Anterior cingulate cortex (tissue), 58 donors: ENCODE measurements around the gene NCKAP5.
"Not testable (repeated sequence)": the region's sequence is repeated elsewhere in the genome, so short reads cannot be mapped to it uniquely, and the experiment has no call there.

ENCODE experiments used
- DNase-seq, 58 donors: peaks; one replicate each; lab custom pipeline; 2025; lab: John Stamatoyannopoulos, UW

NCKAP5 gene

DNA sequence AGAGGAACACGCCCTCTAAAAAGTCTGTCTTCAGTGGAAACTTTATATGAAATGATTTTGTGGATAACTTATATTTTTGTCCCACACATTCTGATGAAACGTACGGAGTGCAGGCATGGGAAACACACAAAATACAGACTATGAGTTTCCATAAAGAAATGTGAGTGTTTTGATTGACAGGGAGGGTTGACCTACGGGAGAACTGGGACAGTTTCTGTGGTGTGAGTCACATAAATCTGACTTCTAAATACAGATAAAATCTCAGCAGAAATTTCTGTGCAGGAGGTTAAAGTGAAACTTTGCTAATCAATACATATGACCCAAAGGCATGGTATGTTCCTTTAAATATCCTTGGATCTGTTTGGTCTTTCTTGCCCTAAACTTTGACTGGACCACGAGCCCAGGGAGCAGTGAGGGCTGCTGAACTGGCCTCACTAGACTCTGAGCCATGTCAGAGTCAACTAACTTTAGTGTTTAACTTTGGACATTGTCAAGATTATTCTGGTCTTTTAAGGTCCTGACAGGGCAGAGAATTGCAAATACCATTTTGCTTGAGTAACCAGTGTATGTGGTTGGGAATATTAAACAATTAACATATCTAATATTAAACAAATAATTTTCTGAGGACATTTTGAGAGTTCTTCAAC lies 691.4 kb downstream of the NCKAP5 start:
- no peak for DNase-seq

DNA sequence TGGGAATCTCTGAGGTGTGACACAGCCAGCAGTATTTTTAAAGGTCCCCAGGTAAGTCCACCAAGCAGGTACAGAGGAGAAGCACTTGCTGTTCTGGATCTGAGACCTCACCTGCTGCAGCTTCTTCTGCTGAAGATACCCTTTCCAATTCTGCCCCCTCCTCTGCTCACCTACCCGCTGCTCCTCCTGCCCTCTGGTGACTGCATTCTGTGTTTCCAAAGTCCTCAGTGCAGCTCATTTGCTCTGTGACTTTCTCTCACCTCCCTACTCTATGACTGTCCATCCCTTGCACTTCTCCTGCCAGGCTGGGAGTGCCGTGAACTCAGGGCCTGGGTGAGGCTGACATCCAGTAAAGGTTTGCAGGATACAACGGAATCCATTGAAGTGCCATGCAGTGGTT lies 693.1 kb downstream of the NCKAP5 start:
- no peak for DNase-seq

DNA sequence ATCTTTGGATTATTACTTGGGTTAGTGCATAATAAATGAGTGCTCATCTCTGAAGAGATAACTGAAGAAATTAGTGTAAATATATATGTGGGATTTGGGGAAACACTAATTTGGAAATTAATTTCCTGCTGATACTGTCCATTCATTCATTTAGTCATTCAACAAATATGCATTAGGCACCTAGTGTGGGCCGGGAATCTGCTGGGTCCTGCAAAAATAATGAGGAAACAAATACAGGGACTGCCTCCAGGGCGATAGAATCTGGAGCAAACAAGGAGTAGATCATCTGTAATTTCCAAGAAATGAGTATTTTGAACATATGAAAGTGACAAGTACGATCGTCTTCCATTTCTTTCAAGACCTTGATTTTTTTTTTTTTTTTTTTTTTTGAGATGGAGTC lies 694.5 kb downstream of the NCKAP5 start:
- DNase-seq, result no peak

- no peak for DNase-seq
These were observed 696.4 kb downstream of the NCKAP5 start for GRCh38 chr2:132871831-132872230.

GRCh38 chr2:132863961-132864360 lies 704.3 kb downstream of the NCKAP5 start:
- DNase-seq, result no peak

- no peak for DNase-seq
These were observed 708.0 kb downstream of the NCKAP5 start for GRCh38 chr2:132860220-132860619.

DNA sequence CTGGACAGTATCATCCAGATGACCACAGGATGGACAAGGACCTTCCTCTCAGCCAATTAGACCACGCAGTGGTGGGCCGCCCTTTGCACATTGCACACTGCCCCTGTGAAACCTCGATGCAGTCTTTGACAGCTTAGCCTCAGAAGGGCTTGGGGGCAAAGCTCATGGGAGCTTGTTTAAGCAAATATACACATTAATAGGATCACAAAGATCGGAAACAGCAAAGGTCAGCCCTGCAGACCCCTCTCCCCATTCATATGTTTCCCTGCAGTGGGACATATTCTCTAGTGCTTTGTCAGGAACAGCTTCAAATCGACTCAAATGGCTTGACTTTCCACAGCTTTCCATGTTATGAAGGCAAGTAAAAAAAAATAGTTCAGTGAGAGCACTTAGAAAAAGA lies 708.7 kb downstream of the NCKAP5 start:
- DNase-seq, result no peak

DNA sequence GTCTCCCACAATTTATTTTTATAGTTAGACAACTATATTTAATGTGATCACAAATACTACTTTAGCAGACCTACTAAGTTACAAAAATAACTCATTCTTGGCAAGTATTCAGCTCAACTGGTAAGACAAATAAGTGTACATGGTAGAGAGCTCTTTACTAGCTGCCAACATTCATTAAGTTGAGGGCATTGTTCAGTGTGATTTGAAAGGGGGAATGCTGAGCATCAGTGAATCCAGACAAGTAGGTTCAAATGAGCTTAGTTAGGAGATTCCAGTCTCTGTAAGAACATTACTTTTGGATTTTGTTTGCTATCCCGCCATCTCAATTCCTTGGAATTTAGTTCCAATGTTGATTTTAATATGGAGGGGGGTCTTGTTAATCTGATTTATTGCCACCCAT lies 710.9 kb downstream of the NCKAP5 start:
- no peak for DNase-seq

DNA sequence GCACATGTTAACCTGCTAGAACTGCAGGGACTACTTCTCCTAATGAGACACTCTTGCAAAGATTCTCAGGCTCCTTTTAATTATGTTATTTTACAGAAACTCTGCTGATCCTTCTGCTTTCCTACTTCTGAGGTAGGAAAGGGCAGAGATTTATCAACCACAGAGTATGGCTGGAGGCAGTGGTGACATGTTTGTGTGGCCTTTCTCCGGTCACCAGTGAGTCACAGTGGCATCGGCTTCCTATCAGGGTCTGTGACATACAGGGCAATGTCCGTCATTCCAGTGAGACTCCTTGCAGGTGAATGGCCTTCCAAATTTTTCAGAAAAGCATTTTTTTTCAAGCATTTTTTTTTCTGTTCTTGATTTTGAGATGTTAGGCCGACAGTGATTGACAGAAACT lies 717.6 kb downstream of the NCKAP5 start:
- no peak for DNase-seq

- DNase-seq, result no peak
These were observed 719.1 kb downstream of the NCKAP5 start for GRCh38 chr2:132849118-132849517.

DNA sequence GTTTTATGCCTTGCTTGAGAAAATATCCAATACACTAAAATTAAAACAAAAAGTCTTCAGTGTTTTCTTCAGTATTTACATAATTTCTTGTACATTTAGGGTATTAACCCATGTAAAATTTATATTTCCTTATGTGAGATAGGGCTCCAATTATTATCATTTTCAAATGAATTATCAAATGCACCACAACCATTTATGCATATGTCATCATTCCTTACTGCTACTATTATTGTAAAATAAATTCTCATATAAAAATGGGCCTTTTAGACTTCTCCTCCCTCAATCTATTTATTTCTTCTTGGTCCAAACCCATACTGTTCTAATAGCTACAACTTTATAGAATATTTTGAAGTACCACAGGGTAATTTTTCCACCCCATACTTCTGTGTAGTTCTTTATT lies 722.9 kb downstream of the NCKAP5 start:
- no peak for DNase-seq

DNA sequence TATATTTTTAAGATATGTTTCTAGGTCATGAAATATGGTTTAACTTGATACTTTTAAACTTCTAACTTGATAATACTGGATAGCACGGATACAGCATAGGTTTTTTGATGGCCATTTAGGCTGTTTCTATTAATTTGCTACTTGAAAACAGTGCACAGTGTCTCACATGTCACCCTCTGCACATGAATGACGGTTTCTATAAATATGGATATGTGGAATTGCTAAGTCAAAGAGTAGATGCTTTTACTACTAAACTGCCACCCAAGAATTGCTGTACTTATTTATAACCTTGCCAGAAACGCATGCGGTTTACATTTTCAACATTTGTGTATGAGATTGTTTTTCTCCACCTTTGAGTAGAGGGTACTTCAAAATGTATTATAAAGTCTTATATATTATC lies 723.7 kb downstream of the NCKAP5 start:
- DNase-seq, result no peak

GRCh38 chr2:132837769-132838168 lies 730.5 kb downstream of the NCKAP5 start:
- DNase-seq, result no peak

GRCh38 chr2:132830321-132830827 lies 737.9 kb downstream of the NCKAP5 start:
- DNase-seq, result no peak

- DNase-seq, result no peak
These were observed 742.7 kb downstream of the NCKAP5 start for GRCh38 chr2:132825601-132826000.

DNA sequence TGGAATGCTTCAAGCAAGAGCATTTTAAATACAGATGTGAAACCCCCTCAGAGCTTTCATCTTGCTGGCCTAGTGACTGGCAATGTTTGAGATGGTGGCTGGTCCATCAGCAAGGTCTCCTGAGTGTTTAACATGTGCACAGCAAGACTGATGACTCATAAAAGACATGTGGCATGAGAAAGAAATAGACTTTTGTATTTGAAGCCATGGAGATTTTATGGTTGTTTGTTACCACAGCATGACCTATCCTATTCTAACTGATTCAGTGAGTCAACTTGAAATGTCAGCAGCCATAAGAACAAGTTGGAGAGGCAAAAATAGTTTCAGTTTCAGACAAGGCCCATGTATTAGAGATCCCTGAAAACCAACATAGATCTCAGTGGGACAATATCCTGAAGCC lies 743.5 kb downstream of the NCKAP5 start:
- no peak for DNase-seq

DNA sequence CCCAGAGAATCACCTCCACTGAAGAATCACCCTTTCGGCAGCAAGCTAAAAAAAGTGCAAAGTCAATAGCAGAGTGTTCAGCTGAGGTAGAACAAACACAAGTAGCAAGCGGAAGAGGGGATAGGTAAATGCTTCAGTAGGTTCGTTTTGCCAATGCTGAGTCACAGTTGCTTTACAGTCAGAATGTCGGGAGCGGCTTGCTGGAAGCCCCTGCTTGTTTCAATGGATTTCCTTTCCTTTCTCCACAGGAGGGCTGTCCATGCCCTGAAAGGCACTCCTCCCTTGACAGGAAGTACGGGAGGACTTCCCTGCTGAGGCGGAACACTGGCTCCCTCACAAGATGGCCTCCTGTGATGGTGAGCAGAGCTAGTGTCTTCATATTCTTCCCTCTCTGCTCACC lies 752.0 kb downstream of the NCKAP5 start:
- DNase-seq, result no peak

- DNase-seq, result peak in 1 of 58 donors; percentile 55
These were observed 752.7 kb downstream of the NCKAP5 start for GRCh38 chr2:132815516-132815915.

- DNase-seq, result peak in 1 of 58 donors; percentile 3
These were observed 753.6 kb downstream of the NCKAP5 start for GRCh38 chr2:132814651-132815050.

DNA sequence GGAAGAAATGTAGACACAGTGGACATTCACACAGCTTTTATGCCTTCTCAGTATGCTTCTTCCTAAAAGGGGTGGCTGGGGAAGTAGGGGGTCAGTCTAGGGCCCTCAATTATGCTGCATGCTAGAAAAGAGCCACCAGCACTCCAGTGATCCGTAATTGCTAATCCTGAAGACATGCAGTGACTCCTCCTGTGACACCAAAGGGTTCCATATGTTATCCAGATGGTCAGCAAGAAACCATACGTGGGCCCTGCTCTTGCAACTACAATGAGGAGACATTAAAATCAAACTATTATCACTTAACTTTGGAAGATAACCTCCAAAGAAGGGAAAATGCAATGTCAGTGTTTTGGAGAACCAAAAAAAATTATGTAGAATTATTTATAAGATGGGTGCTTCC lies 754.8 kb downstream of the NCKAP5 start:
- DNase-seq, result no peak

DNA sequence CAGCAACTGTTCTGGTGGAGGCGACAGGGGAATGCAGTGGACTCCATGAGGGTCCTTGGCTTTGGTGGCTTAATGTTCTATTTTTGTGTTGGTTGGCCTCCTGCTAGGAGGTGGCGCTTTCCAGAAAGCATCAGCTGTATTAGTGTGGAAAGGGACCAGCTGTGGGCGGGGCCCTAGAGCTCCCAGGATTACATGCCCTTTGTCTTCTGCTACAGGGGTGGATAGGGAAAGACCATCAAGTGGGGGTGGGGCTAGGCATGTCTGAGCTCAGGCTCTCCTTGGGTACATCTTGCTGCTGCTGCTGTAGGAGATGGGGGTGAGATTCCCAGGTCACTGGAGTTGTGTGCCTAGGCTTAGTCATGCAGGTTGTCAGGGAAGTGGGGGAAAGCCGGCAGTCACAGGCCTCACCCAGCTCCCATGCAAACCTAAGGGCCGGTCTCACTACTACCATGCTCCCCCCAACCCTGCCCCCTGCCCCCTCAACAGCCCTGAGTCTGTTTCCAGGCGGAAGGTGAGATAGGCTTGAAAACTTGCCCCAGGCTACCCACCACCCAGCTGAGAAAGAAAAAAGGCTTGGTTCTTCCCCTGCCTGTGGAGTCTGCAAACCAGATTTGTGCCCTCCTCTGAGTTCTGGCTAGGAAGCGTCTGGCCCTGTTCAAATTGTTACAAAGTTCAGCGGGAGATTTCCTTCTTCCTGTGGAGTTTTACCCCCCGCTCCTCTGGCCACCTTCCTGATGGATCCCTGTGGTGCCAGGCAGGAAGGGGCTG lies 756.9 kb downstream of the NCKAP5 start:
- no peak for DNase-seq

DNA sequence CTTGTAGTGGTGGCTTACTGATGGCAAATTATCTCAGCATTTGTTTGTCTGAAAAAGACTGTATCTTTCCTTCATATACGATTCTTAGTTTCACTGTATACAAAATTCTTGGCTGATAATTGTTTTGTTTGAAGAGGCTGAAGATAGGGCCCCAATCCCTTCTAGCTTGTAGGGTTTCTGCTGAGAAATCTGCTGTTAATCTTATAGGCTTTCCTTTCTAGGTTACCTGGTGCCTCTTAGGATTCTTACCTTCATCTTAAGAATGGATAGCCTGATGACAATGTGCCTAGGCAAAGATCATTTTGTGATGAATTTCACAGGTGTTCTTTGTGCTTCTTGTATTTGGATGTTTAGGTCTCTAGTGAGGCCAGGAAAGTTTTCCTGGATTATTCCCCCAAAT lies 758.3 kb downstream of the NCKAP5 start:
- DNase-seq, result not testable (repeated sequence)
